K562 (cell line): ENCODE results near the gene MTMR10. TPM values are rescaled to one million over a fixed set of nuclear protein-coding genes. Genes with fewer than 3 reads are reported as not detected.

Experiments used
- FIP1L1 ChIP-seq: fragments of 200-400 bp; formaldehyde crosslinking; IDR thresholded peaks from 2 replicates; pipeline ENCODE4 v1.6.1; 2018; ENCODE audit warnings: mild to moderate bottlenecking, low read depth, low read length; ENCODE audit not compliant: poor library complexity, severe bottlenecking
- IRF2 ChIP-seq: sonication (generic); formaldehyde crosslinking; IDR thresholded peaks from 2 replicates; pipeline ENCODE4 v1.8.1; 2022; ENCODE audit warnings: mild to moderate bottlenecking, missing genetic modification reagents
- MGA ChIP-seq: fragments of 450-650 bp; IDR thresholded peaks from 2 replicates; pipeline ENCODE4 v1.6.1; 2016; ENCODE audit warnings: mild to moderate bottlenecking, moderate library complexity
- TAL1 ChIP-seq: fragments of 450-650 bp; IDR thresholded peaks from 2 replicates; pipeline ENCODE4 v1.6.1; 2016; ENCODE audit warnings: mild to moderate bottlenecking
- polyA plus RNA-seq, 8 experiments: library from polyadenylated mRNA; depleted of rRNA in 4 of 8; stranded (reverse) in 5 of 8; unstranded in 3 of 8; fragments of >200 nt; fragmentation: Nextera tagmentation in 2 of 8; fragmentation: Illumina TruSeq in 1 of 8; extraction: Ambion mirVana in 2 of 8; extraction: Trizol in 1 of 8; gene quantifications; 2 replicates each; pipeline versions ENCODE4 v1.2.1 to v1.2.3, GENCODE V29; 2011 to 2014; ENCODE audit warnings: inconsistent platforms in 1 of 8, missing spikeins in 1 of 8
- total RNA-seq, 7 experiments: library from RNA; depleted of rRNA in 6 of 7; stranded (reverse); fragments of >200 nt in 6 of 7; fragmentation: Illumina TruSeq in 2 of 7; extraction: Trizol in 2 of 7; gene quantifications; 2 replicates each; pipeline versions ENCODE4 v1.2.1 to v1.2.3, GENCODE V29; 2011 to 2021; ENCODE audit warnings: low replicate concordance in 1 of 7
- TF ChIP-seq, protein P1 (sequence below): fragments of 200-800 bp; sonication (Bioruptor generic); IDR thresholded peaks from 2 replicates; pipeline ENCODE4 v1.6.1; 2016; ENCODE audit warnings: missing genetic modification characterization, missing compliant biosample characterization

The MTMR10 gene
- total and polyA plus RNA-seq, 9 of the 15 experiments (the other 6 are each of a cell fraction or from before 2014, with no cell fraction given), result 1.6 to 6.8 (median 4.8) TPM

GRCh38 chr15:30940359-30940758, 51.1 kb downstream of the MTMR10 start (continued):
- no peak for TF ChIP-seq MGA
- TF ChIP-seq, protein P1, sequence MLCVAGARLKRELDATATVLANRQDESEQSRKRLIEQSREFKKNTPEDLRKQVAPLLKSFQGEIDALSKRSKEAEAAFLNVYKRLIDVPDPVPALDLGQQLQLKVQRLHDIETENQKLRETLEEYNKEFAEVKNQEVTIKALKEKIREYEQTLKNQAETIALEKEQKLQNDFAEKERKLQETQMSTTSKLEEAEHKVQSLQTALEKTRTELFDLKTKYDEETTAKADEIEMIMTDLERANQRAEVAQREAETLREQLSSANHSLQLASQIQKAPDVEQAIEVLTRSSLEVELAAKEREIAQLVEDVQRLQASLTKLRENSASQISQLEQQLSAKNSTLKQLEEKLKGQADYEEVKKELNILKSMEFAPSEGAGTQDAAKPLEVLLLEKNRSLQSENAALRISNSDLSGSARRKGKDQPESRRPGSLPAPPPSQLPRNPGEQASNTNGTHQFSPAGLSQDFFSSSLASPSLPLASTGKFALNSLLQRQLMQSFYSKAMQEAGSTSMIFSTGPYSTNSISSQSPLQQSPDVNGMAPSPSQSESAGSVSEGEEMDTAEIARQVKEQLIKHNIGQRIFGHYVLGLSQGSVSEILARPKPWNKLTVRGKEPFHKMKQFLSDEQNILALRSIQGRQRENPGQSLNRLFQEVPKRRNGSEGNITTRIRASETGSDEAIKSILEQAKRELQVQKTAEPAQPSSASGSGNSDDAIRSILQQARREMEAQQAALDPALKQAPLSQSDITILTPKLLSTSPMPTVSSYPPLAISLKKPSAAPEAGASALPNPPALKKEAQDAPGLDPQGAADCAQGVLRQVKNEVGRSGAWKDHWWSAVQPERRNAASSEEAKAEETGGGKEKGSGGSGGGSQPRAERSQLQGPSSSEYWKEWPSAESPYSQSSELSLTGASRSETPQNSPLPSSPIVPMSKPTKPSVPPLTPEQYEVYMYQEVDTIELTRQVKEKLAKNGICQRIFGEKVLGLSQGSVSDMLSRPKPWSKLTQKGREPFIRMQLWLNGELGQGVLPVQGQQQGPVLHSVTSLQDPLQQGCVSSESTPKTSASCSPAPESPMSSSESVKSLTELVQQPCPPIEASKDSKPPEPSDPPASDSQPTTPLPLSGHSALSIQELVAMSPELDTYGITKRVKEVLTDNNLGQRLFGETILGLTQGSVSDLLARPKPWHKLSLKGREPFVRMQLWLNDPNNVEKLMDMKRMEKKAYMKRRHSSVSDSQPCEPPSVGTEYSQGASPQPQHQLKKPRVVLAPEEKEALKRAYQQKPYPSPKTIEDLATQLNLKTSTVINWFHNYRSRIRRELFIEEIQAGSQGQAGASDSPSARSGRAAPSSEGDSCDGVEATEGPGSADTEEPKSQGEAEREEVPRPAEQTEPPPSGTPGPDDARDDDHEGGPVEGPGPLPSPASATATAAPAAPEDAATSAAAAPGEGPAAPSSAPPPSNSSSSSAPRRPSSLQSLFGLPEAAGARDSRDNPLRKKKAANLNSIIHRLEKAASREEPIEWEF, result no peak
- no peak for TF ChIP-seq IRF2
- no peak for TF ChIP-seq FIP1L1
- TF ChIP-seq TAL1, result no peak
